Measurements from ENCODE around the gene DOCK2.

- TF ChIP-seq ZBTB11 (tag by site-specific recombination; conservative IDR thresholded peaks at IDR 0.05; ENCODE audit: low read depth) (no peak), REST (tag by site-specific recombination; IDR thresholded peaks at IDR 0.05) (no peak), ZBTB1 (tag by site-specific recombination; IDR thresholded peaks at IDR 0.05) (no peak), PBX3 (CRISPR knock-in tag; IDR thresholded peaks at IDR 0.05) (no peak), CTCF (tag by site-specific recombination; IDR thresholded peaks at IDR 0.05) (no peak), ZNF776 (tag by site-specific recombination; IDR thresholded peaks at IDR 0.05; ENCODE audit: borderline replicate concordance) (no peak), ZNF16 (tag by site-specific recombination; IDR thresholded peaks at IDR 0.05; ENCODE audit: low read depth) (no peak), ZNF548 (tag by site-specific recombination; IDR thresholded peaks at IDR 0.05) (no peak)
Observed at GRCh38 chr5:169803077-169803981, 166.3 kb downstream of the DOCK2 start.

Data from HEK293 (cell line).